Activated CD8-positive, alpha-beta memory T cell treated with anti-CD3 and anti-CD28 coated beads, Interleukin-2, amount 50 U/mL, for 4 hours (primary cell): Measurements from ENCODE around the gene NT5C.
"Not testable (repeated sequence)": the region's sequence is repeated elsewhere in the genome, so short reads cannot be mapped to it uniquely, and the experiment has no call there.

Experiments used
- DNase-seq: peaks from one replicate; pipeline ENCODE4 v3.0.0-alpha.2; 2020

Gene NT5C

DNA sequence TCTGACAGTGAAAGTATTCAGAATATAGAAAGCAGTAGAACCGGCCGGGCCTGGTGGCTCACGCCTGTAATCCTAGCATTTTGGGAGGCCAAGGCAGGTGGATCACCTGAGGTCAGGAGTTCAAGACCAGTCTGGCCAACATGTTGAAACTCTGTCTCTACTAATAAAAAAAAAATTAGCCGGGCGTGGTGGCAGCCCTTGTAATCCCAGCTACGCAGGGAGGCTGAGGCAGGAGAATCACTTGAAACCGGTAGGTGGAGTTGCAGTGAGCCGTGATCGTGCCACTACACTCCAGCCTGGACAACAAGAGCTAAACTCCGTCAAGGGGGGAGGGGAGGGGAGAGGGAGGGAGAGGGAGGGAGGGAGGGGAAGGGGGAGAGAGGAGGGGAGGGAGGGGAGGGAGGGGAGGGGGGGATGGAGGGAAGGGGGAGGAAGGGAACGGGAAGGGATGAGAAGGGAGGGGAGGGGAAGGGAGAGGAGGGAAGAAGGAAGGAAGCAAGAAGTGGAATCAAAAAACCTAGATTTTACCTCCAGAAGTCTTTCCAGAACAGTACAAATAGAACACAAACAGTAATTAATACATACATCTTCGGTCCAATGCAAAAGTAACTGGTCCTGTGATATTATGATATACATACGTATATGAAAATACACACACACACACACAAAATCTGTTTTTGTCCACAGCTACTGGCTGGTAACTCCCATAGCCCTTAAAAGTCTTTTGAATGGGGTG lies 10.9 kb upstream of the NT5C start:
- DNase-seq: no peak

DNA sequence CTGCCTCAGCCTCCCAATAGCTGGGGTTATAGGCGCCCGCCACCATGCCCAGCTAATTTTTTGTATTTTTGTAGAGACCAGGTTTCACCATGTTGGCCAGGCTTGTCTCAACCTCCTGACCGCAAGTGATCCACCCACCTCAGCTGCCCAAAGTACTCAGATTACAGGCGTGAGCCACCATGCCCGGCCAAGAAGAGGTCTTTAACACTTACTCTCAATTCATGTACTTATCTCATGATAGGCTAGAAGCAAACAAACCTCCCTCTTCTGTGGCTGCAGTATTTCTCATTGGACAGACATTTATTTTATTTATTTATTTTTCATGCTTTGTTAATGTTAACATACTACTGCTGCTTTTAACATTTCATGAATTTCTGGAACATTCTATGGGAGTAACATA lies 7.0 kb upstream of the NT5C start:
- no peak for DNase-seq

DNA sequence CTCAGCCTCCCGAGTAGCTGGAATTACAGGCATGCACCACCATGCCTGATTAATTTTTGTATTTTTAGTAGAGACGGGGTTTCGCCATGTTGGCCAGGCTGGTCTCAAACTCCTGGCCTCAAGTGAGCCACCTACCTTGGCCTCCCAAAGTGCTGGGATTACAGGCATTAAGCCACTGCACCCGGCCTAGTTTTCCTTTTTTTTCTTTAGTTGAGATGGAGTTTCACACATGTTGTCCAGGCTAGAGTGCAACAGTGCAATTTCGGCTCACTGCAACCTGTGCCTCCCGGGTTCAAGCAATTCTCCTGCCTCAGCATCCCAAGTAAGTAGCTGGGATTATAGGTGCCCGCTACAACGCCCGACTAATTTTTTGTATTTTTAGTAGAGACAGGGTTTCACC lies 6.2 kb upstream of the NT5C start:
- DNase-seq: not testable (repeated sequence)

DNA sequence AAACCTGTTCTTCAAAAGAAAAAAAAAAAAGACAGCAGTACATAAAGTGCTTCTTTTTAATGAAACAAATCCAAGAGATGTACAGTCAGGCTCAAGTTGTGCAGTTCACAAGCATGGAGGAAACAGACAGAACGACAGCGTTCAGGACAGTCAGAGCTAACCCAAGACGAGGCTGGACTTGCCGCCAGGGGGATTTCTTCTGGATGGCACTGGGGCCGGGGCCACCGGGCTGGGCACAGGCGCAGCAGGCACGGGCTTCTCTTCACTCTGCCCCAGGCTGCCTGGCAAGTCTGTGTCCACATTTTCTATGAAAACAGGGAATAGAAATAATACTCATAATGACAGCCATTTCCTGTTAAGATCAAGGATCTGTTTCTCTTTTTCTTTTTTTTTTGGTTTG lies 4.4 kb upstream of the NT5C start:
- DNase-seq: no peak

DNA sequence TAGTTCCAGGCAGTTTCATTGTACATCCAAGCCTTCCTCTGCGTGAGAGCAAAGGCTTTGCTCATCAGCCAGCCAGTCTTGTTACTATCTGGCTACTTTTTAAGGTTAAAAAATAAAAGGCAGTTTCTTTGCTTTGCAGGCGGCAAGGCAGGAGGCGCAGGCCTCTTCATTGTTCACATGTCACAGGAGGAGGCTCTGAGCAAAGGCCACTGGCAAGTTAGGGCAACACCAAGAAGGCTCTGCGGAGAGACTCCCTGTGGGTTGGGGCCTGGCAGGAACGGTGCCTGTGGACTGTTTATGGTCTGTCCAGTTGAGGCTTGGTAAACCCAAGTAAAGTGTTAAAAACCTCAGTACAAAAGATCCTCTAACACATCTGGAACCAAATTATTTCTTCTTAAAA lies 3.9 kb upstream of the NT5C start:
- DNase-seq: no peak

DNA sequence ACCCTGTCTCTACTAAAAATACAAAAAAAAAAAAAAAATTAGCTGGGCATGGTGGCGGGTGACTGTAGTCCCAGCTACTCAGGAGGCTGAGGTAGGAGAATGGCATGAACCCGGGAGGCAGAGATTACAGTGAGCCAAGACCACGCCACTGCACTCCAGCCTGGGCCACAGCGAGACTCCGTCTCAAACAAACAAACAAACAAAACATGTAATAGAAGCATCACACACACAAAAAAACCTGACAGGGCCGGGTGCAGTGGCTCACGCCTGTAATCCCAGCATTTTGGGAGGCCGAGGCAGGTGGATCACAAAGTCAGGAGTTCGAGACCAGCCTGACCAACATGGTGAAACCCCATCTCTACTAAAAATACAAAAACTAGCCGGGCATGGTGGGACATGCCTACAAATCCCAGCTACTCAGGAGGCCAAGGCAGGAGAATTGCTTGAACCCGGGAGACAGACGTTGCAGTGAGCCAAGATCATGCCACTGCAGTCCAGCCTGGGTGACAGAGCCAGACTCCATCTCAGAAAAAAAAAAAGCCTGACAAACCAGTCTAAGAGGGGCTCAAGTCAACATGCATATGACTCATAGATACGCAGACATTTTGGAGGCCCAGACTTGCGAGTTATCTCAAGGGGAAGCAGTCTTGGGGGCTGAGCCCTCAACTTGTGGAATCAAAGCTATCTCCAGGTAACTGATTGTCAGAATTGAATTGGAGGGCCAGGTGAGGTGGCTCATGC lies 2.2 kb upstream of the NT5C start:
- DNase-seq: not testable (repeated sequence)

DNA sequence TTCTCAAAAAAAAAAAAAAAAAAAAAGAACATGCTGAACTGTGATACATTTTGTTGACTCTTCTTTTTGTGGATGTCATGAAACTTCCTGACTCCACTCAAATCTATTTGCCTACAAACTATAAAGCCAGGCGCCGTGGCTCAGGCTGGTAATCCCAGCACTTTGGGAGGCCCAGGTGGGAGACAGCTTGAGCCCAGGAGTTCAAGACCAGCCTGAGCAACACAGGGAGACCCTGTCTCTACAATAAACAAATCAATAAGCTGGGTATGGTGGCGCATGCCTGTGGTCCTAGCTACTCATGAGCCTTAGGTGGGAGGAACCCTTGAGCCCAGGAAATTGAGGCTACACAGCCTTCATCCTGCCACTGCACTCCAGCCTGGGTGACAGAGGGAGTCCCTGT lies 1.5 kb upstream of the NT5C start:
- no peak for DNase-seq

DNA sequence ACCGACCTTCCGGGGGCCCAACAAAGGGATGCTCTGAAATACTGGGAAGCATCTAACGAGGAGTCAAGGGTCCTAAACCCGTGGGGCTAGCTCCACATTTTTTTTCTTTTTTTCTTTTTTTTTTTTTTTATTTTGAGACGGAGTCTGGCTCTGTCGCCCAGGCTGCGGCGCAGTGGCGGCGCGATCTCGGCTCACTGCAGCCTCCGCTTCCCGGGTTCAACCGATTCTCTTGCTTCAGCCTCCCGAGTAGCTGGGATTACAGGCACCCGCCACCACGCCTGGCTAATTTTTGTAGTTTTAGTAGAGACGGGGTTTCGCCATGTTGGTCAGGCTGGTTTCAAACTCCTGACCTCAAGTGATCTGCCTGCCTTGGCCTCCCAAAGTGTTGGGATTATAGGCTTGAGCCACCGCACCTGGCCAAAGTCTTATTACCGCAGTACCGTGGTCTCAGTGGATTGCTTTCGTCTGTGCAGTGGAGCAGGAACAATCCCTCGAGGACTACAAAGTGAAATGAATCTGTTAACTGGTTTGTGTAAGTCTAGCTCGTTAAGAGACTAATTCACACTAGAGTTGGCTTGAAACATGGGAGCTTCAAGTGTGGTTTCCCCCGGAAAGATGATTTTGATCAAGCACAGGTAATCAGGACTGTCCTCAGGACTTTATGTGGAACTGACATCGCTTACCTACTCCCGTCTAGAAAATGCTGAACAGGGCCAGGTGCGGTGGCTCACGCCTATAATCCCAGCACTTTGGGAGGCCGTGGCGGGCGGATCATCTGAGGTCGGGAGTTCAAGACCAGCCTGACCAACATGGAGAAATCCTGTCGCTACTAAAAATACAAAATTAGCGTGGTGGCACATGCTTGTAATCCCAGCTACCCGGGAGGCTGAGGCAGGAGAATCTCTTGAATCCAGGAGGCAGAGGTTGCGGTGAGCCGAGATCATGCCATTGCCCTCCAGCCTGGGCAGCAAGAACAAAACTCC lies 767 bp upstream of the NT5C start:
- not testable (repeated sequence) for DNase-seq

DNA sequence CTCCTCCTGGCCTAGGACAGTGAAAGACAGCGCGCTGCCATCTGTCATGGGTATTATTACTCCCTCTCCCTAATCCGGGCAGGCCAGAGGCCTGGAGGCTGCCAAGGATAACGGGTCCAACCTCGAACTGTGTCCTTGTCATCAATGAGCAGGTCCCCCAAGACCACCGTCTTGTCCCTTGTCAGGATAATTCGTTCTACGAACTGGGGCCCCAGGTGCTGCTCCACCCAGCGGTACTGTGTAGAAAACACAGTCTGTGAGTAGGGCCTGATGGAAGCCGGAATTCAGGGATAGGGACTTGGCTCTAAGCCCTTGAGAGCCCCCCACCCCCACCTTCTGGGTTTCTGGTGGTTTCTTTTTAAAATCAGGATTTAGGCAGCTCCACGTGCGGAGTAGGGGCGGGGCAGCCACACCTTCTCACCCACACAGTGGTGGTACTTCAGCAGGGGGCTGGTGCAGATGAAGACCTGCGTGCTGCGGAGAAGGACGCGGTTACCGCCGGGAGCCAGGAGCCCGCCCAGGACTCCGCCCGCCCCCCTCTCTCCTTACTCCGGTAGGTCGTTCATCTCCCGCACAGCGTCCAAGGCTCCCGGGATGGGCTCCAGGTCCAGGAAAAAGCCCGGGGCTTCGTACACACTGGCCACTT lies 787 bp downstream of the NT5C start:
- peak; percentile 58 for DNase-seq

DNA sequence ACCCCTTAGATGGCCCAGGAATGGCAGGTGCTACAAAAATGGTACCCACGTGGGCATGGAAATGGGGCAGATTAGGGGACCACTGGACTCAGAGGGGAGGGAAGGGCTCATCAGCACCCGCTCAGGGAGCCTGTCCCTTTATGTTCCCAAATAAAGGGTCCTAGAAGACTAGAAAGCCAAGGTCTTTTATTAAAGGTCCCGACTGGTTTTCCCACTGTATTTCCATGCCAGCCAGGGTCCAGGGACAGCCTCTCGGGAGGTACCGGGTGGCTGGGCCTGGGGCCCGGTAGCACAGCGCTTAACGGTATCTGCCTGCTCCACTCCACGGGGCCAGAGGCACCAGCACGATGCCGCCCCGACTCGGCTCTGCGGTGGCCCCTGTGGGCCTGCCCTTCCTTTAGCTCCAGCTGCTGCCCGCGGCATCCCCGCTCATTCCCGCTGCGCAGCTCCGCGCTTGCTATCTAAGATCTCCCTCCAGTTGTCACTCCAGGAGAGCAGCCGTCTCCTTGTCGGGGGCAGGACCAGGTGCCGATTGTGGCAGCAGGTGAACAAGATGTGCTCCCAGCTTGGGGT lies 1.4 kb downstream of the NT5C start:
- no peak for DNase-seq

DNA sequence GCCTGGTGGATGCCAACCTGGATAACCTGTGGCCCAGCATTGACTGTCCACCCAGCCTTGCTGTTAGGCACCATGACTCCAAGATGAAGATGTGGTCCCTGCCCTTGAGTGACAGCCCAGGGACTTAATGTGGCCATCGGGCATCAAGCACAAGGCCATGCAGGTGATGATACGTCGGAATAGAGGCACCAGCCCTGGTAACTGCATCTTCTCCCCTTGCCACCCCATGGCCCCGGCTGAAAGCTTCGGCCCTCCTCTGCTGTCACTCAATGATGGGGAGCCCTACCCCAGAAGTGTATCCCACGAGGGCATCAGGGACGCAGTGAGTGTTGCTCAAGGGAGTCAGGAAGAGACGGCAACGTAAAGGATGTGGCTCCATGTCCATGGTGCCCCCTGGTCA lies 2.0 kb downstream of the NT5C start:
- DNase-seq: no peak

DNA sequence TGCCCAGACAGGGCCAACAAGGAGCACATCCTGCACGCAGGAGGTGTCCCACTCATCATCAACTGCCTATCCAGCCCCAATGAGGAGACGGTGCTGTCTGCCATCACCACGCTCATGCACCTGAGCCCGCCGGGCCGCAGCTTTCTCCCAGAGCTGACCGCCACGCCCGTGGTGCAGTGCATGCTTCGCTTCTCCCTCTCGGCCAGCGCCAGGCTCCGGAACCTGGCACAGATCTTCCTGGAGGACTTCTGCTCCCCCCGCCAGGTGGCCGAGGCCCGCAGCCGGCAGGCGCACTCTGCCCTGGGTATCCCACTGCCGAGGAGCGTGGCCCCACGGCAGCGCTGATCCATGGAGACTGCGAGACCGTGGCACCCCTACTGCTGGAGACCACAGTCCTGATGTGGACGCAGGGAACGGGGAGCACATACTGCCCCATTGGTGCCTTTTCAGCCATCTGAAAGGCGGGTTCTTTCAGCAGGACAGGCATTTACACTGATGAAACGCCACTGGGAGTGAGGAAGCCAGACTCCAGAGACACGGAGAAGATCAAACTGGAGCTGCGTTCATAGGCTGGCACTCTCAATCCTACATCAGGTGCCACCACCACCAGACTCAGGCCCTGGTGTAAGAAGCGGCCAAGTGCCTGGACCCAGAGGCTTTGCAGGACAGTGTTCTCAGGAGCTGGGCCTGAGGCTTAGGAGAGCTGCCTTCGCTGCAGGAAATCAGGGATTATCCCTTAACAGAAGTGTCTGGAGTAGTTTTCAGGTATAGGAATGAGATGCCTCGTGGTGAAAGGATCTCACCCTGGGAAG lies 2.6 kb downstream of the NT5C start:
- no peak for DNase-seq

DNA sequence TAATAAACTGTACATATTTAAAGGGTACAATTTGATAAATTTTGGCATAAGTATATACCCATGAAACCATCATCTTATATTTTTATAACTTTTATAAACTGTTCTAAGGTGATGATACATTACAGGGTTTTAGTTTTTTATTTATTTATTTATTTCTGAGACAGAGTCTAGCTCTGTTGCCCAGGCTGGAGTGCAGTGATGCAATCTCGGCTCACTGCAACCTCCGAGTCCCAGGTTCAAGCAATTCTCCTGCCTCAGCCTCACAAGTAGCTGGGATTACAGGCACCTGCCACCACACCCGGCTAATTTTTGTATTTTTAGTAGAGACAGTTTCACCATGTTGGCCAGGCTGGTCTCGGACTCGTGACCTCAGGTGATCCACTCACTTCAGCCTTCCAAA lies 3.6 kb downstream of the NT5C start:
- not testable (repeated sequence) for DNase-seq

DNA sequence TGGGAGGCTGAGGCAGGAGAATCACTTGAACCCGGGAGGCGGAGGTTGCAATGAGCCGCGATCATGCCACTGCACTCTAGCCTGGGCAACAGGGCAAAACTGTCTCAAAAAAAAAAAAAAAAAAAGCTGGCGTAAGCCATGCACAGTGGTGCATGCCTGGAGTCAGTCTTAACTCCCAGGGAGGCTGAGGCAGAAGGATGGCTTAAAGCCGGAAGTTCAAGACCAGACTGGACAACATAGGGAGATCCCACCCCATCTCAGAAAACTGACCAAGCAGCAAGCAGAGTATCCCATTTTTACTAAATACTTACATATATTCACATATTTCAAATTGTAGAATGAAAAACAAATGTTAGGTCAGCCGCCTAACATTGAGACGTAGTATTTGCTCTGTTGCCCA lies 4.6 kb downstream of the NT5C start:
- DNase-seq: no peak

DNA sequence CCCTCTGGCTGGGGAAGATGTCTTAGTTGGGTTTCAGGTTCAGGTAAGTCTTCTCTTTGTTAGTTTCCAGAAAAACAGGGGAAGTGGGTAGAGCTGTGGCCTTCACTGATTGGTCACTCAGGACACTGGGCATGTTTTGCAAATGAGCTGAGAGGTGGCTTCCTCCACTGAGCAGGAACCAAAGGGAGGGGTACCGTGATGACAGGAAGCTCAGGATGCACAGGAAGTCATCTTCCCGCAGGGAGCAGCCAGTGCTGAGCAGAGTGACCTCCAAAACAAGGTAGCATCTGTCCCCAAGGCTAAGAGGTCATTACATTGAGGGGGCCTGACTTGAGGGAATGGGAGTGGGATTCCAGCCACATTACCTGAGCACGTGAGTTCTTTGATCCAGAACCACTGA lies 5.6 kb downstream of the NT5C start:
- no peak for DNase-seq

DNA sequence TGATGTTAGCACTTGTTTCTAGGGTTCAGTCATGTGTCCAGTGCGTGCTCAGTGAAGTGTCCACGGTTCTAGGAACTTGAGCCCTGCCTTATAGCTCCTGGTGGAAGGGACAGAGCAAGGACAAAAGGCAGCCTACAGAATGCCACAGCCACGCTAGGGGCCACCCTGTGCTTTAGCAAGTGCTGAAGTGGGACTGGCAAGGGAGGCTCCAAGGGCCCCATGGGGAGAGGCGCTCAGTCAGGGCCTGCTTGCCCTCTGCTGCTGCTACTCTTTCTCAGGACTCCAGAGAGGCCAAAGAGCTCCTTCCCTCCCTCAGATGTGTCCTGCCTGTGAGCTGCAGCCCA lies 6.8 kb downstream of the NT5C start:
- no peak for DNase-seq

DNA sequence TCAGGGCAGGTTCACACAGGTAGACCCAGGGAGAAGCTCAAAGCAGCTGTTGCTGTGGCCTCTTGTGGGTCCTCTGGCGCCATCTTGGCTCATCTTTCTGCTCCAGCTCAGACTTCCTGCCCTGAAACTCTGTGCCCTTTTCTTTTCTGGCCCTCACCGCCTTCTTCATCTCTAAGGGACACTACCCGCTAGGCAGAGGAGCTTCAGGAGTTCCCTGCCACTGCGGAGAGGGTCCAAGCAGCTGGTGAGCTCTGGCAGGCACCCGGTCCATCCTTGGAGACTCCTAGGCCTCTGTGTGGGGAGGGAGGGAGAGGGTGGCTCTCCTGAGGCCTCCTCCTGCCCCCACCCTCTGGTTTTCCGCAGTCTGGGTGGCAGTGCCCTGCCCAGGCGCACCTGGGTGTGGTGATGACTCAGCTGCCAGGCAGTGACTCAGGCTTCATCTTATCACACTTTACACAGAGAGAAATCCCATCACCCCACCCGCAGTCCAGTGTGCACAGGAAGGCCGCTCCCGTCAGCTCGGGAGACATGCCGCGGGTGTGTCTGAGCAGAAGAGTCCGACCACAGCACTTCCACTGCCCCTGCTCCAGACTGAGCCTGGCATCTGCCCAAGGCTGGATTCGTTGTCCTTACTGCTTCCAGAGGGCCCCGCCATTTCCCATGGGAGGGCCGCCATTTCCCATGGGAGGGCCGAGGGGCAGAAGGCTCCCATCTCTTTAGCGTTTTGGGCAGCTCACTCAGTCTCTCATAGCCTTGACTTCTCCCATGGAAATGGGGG lies 7.3 kb downstream of the NT5C start:
- DNase-seq: peak; percentile 66

DNA sequence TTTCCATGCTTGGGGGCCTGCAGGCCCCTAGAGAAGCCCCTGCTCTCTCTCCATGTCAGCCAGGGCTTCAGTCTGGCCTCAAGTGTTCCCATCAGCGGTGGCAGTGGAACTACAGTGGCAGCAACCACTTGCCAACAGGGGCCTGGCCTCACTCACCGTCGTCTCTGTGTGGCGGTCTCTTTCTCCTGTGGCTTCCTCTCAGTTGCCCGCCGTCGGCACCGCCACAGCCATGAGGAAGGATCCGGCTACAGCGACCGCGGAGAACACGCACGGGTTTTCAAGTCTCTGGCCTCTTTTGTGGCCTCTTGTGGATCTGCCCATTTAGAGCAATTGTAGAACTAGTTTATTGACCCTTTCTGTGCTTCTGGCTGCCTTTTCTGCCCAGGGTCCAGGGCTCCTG lies 13.2 kb downstream of the NT5C start:
- no peak for DNase-seq

DNA sequence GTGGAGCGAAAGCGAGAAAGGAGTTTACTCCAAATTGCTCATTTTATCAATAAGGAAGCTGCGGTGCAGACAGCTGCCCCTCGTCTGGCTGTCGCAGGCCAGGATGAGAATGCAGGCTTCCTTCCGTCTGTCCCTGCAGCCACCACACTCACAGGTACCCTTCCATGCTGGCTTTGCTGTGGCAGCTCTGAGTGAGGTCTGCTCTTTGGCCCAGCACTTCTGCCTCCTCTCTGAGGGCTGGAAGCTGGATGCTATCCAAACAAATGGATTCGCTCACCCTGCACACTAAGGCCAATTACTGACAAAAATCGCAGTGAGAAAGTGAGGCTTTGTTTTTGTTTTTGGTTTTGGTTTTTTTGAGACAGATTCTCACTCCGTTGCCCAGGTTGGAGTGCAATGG lies 14.8 kb downstream of the NT5C start:
- DNase-seq: no peak

DNA sequence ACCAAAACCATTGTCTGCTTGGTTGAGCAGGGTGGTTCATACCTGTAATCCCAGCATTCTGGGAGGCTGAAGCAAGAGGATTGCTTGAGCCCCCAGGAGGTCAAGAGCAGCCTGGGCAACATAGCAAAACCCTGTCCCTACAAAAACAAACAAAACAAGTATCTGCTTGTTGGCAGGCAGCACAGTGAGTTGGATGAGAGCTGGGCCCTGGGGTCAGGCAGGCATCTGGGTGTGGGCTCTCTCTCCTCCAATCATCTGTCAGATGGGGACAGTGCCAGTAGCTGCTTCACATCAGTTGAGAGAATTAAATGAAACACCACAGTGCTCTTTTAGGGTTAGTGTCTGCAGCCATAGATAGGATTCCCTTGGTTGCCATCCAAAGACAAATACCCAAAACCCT lies 16.0 kb downstream of the NT5C start:
- DNase-seq: no peak
